H9 (cell line): ENCODE data around the gene WNT7B. TPM values are rescaled to one million over a fixed set of nuclear protein-coding genes. Genes with fewer than 3 reads are reported as not detected.

Source experiments
- DNase-seq: peaks from one replicate; pipeline ENCODE4 v3.0.0-alpha.2; 2017
- H2AFZ ChIP-seq: one replicate; pipeline ENCODE4 v1.6.1; 2013; ENCODE audit warnings: mild to moderate bottlenecking, low read length, control low read depth, moderate library complexity
- H2AK5ac ChIP-seq: 2 replicates; pipeline ENCODE4 v1.6.1; 2013; ENCODE audit warnings: low read length, control low read depth, mixed read lengths; ENCODE audit not compliant: insufficient read length
- H2BK120ac ChIP-seq: one replicate; pipeline ENCODE4 v1.6.1; 2013; ENCODE audit warnings: low read depth, mild to moderate bottlenecking, low read length, control low read depth, inconsistent platforms; ENCODE audit not compliant: poor library complexity, severe bottlenecking
- H2BK12ac ChIP-seq: 2 replicates; pipeline ENCODE4 v1.6.1; 2013; ENCODE audit warnings: low read length, control low read depth, mixed read lengths, low read depth; ENCODE audit not compliant: insufficient read length
- H2BK15ac ChIP-seq: 2 replicates; pipeline ENCODE4 v1.6.1; 2013; ENCODE audit warnings: low read depth, low read length, control low read depth
- H2BK20ac ChIP-seq: one replicate; pipeline ENCODE4 v1.6.1; 2013; ENCODE audit warnings: low read depth, mild to moderate bottlenecking, low read length, control low read depth, inconsistent platforms; ENCODE audit not compliant: poor library complexity, severe bottlenecking
- H2BK5ac ChIP-seq: 2 replicates; pipeline ENCODE4 v1.6.1; 2013; ENCODE audit warnings: low read length, control low read depth, mixed read lengths; ENCODE audit not compliant: insufficient read length
- H3K14ac ChIP-seq: 2 replicates; pipeline ENCODE4 v1.6.1; 2013; ENCODE audit warnings: low read length, control low read depth; ENCODE audit not compliant: insufficient read depth
- H3K18ac ChIP-seq: 2 replicates; pipeline ENCODE4 v1.6.1; 2013; ENCODE audit warnings: low read depth, mild to moderate bottlenecking, mixed read lengths, low read length, control low read depth; ENCODE audit not compliant: insufficient read length
- H3K23ac ChIP-seq: 2 replicates; pipeline ENCODE4 v1.6.1; 2013; ENCODE audit warnings: low read length, control low read depth, mixed read lengths, low read depth; ENCODE audit not compliant: insufficient read length
- H3K23me2 ChIP-seq: 2 replicates; pipeline ENCODE4 v1.6.1; 2013; ENCODE audit warnings: low read depth, mild to moderate bottlenecking, mixed read lengths, low read length, control low read depth; ENCODE audit not compliant: insufficient read length, poor library complexity, severe bottlenecking
- H3K27ac ChIP-seq: 2 replicates; pipeline ENCODE4 v1.5.1; 2013; ENCODE audit warnings: low read length, control low read depth, mixed read lengths, low read depth; ENCODE audit not compliant: insufficient read length
- H3K27me3 ChIP-seq: 2 replicates; pipeline ENCODE4 v1.6.1; 2013; ENCODE audit warnings: low read length, control low read depth, inconsistent platforms; ENCODE audit not compliant: insufficient read depth
- H3K4ac ChIP-seq: 2 replicates; pipeline ENCODE4 v1.6.1; 2013; ENCODE audit warnings: low read depth, mild to moderate bottlenecking, control low read depth, inconsistent platforms, low read length, moderate library complexity
- H3K4me1 ChIP-seq: 2 replicates; pipeline ENCODE4 v1.6.1; 2013; ENCODE audit warnings: low read length, control low read depth, inconsistent platforms; ENCODE audit not compliant: insufficient read depth
- H3K4me2 ChIP-seq: 2 replicates; pipeline ENCODE4 v1.6.1; 2013; ENCODE audit warnings: low read length, control low read depth, mixed read lengths; ENCODE audit not compliant: insufficient read length, insufficient read depth
- H3K56ac ChIP-seq: 2 replicates; pipeline ENCODE4 v1.6.1; 2013; ENCODE audit warnings: low read depth, mild to moderate bottlenecking, mixed read lengths, low read length, control low read depth; ENCODE audit not compliant: insufficient read length
- H3K79me1 ChIP-seq: 2 replicates; pipeline ENCODE4 v1.6.1; 2013; ENCODE audit warnings: low read depth, mild to moderate bottlenecking, moderate library complexity, low read length, control low read depth, inconsistent platforms; ENCODE audit not compliant: insufficient read depth, poor library complexity, severe bottlenecking
- H3K79me2 ChIP-seq: 2 replicates; pipeline ENCODE4 v1.6.1; 2013; ENCODE audit warnings: low read length, control low read depth, inconsistent platforms; ENCODE audit not compliant: insufficient read depth
- H3K9ac ChIP-seq: 2 replicates; pipeline ENCODE4 v1.6.1; 2013; ENCODE audit warnings: low read length, control low read depth, mixed read lengths; ENCODE audit not compliant: insufficient read length; ENCODE audit errors: extremely low read depth
- H3K9me3 ChIP-seq: one replicate; pipeline ENCODE4 v1.6.1; 2013; ENCODE audit warnings: low read depth, low read length, inconsistent platforms; ENCODE audit not compliant: control insufficient read depth
- H3T11ph ChIP-seq: one replicate; pipeline ENCODE4 v1.6.1; 2013; ENCODE audit warnings: mild to moderate bottlenecking, low read length, control low read depth, inconsistent platforms
- H4K20me1 ChIP-seq: one replicate; pipeline ENCODE4 v1.6.1; 2013; ENCODE audit not compliant: control insufficient read depth, insufficient read length, insufficient read depth
- H4K5ac ChIP-seq: 2 replicates; pipeline ENCODE4 v1.6.1; 2013; ENCODE audit warnings: low read depth, mild to moderate bottlenecking, mixed read lengths, low read length, control low read depth; ENCODE audit not compliant: insufficient read length
- H4K8ac ChIP-seq: replicated peaks from 2 replicates; pipeline ENCODE4 v1.6.1; 2013; ENCODE audit warnings: low read length, control low read depth, mixed read lengths, low read depth; ENCODE audit not compliant: insufficient read length
- H4K91ac ChIP-seq: 2 replicates; pipeline ENCODE4 v1.6.1; 2013; ENCODE audit warnings: low read depth, mild to moderate bottlenecking, moderate library complexity, mixed read lengths, low read length, control low read depth; ENCODE audit not compliant: insufficient read length
- H3K27ac Mint-ChIP-seq, 3 experiments: 2 replicates in 2 of 3; 3 replicates in 1 of 3; pipeline ENCODE4 v1.8.0; 2020 to 2021; ENCODE audit warnings: mixed read lengths in 3 of 3, mild to moderate bottlenecking in 1 of 3, moderate library complexity in 1 of 3
- H3K27me3 Mint-ChIP-seq: 2 replicates; pipeline ENCODE4 v1.8.0; 2021; ENCODE audit warnings: low read depth, mild to moderate bottlenecking, moderate library complexity, mixed read lengths
- H3K36me3 Mint-ChIP-seq, 3 experiments: 2 replicates in 2 of 3; 3 replicates in 1 of 3; pipeline ENCODE4 v1.8.0; 2020 to 2021; ENCODE audit warnings: low read depth in 3 of 3, mixed read lengths in 3 of 3; ENCODE audit not compliant: insufficient read depth in 1 of 3
- H3K4me1 Mint-ChIP-seq, 2 experiments: 2 replicates each; pipeline ENCODE4 v1.8.0; 2020; ENCODE audit warnings: mixed read lengths in 2 of 2
- H3K4me3 Mint-ChIP-seq, 2 experiments: 2 replicates in 1 of 2; 3 replicates in 1 of 2; pipeline ENCODE4 v1.8.0; 2020 to 2021; ENCODE audit warnings: mild to moderate bottlenecking in 2 of 2, mixed read lengths in 2 of 2, moderate library complexity in 1 of 2
- H3K9me3 Mint-ChIP-seq, 2 experiments: 2 replicates in 1 of 2; 3 replicates in 1 of 2; pipeline ENCODE4 v1.8.0; 2020; ENCODE audit warnings: mild to moderate bottlenecking in 2 of 2, mixed read lengths in 2 of 2, moderate library complexity in 1 of 2
- WGBS: extraction: QIAGEN DNeasy Blood & Tissue Kit; methylation state at CpG from one replicate; pipeline ENCODE4 v1.1.7; 2013; ENCODE audit warnings: missing lambda C conversion rate, low lambda C conversion rate, mixed read lengths; ENCODE audit not compliant: insufficient read length; ENCODE audit errors: extremely low coverage; 5-methylcytosine and 5-hydroxymethylcytosine counted together
- total RNA-seq: library from RNA; stranded (reverse); gene quantifications from 2 replicates; pipeline ENCODE4 v1.2.1, GENCODE V29; 2021
- TF ChIP-seq, protein P1 (sequence below): fragments of 200-600 bp; sonication (generic); conservative IDR thresholded peaks from 3 replicates; pipeline ENCODE4 v1.8.0; 2021; ENCODE audit warnings: antibody characterized with exemption, mild to moderate bottlenecking

WNT7B gene
- total RNA-seq, 1 experiment from 2014 or later: 0.09 TPM

DNA sequence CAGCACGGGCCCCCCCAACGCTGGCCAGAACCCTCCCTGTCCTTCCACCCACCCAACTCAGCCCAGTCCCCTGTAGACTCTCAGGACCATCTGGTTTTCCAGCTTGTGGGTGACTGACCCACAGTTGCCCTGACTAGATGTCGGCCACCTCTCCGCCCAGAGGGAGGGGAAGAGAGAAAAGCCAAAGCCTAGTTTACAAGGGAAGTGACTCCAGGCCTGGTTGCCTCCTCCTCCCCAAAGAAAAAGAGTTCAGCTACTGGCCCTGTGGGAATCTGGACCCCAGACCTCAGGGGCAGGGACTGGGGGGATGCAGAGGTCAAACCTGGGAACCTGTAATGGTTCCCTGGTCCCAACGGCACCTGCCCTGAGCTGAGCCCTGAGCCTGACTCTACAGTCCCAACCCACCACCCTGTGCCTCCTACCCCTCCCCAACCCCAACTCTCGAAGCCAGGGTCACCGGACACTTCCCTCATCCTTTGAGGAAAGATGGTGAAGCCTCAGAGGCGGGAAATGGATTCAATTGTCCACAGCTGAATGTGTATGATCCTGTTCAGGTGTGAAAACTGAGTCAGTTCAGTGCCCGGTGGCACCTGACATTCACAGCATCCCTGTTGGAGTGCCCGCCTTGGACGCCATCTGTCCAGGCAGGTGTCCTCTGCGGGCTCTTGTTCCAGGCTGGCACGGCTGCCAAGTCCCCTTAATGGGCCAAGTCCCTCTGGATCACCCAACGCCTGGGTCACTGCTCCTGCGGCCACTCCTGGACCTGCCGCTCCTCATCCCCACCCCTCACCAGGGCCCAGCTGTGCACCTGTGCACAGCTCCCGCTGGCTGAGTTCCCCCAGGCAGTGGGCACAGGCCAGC lies 21.0 kb upstream of the WNT7B start:
- H4K20me1 ChIP-seq: no peaks in the 10 kb centered on the region

More for the DNA sequence above, 21.0 kb upstream of the WNT7B start:
- no peak overlapping the region for H2BK20ac ChIP-seq
- H3K14ac ChIP-seq: 0 out of 2 replicates have a peak overlapping the region, but pooled peaks have one; percentile 10
- no peak overlapping the region for H2BK5ac ChIP-seq
- no peak overlapping the region for H3K56ac ChIP-seq
- H4K8ac ChIP-seq: no peak overlapping the region
- no peak overlapping the region for H4K5ac ChIP-seq
- no peak for DNase-seq
- Mint-ChIP-seq H3K36me3 (peaks cover 0 to 3% (median 0%) of the 10 kb centered on the region in 3 experiments; a peak in 1 of 7 replicates), H3K4me3 (no peak overlapping the region), H3K4me1 (peaks cover 3 to 8% of the 10 kb centered on the region in 2 experiments), H3K27me3 (peaks cover 8% of the 10 kb centered on the region), H3K9me3 (peaks cover 2 to 4% of the 10 kb centered on the region in 2 experiments; a peak in 2 of 5 replicates), H3K27ac (no peak overlapping the region)
- no peak overlapping the region for H3T11ph ChIP-seq
- no peak overlapping the region for H3K9ac ChIP-seq
- H2BK120ac ChIP-seq: no peak overlapping the region
- H3K23me2 ChIP-seq: no peaks in the 10 kb centered on the region
- no peak overlapping the region for H2AK5ac ChIP-seq
- H2BK12ac ChIP-seq: no peak overlapping the region
- TF ChIP-seq, protein P1, sequence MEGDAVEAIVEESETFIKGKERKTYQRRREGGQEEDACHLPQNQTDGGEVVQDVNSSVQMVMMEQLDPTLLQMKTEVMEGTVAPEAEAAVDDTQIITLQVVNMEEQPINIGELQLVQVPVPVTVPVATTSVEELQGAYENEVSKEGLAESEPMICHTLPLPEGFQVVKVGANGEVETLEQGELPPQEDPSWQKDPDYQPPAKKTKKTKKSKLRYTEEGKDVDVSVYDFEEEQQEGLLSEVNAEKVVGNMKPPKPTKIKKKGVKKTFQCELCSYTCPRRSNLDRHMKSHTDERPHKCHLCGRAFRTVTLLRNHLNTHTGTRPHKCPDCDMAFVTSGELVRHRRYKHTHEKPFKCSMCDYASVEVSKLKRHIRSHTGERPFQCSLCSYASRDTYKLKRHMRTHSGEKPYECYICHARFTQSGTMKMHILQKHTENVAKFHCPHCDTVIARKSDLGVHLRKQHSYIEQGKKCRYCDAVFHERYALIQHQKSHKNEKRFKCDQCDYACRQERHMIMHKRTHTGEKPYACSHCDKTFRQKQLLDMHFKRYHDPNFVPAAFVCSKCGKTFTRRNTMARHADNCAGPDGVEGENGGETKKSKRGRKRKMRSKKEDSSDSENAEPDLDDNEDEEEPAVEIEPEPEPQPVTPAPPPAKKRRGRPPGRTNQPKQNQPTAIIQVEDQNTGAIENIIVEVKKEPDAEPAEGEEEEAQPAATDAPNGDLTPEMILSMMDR: no peak
- no peak overlapping the region for H3K4me2 ChIP-seq
- H3K23ac ChIP-seq: no peak overlapping the region
- no peaks in the 10 kb centered on the region for H3K9me3 ChIP-seq
- H2BK15ac ChIP-seq: no peak overlapping the region
- no peaks in the 10 kb centered on the region for H3K79me2 ChIP-seq
- no peaks in the 10 kb centered on the region for H3K79me1 ChIP-seq
- H3K4ac ChIP-seq: no peak overlapping the region
- no peaks in the 10 kb centered on the region for H3K27me3 ChIP-seq
- peak overlapping the region; percentile 28 for H3K18ac ChIP-seq
- no peak overlapping the region for H4K91ac ChIP-seq
- WGBS: no CpG with 5 or more reads among the region's 17 CpGs
- H3K27ac ChIP-seq: no peak overlapping the region
- no peaks in the 10 kb centered on the region for H3K4me1 ChIP-seq
- no peak overlapping the region for H2AFZ ChIP-seq
